GM21390 (cell line): Measurements from ENCODE around the gene ERC2.
"Not testable (repeated sequence)": the region's sequence is repeated elsewhere in the genome, so short reads cannot be mapped to it uniquely, and the experiment has no call there.

Experiments
- ATAC-seq: cut with Tn5 transposase; IDR thresholded peaks from one replicate; pipeline ENCODE4 v1.9.1; 2021; ENCODE audit not compliant: unreplicated experiment

ERC2 gene

GRCh38 chr3:56086355-56086754, 381.9 kb downstream of the ERC2 start:
- ATAC-seq: no peak

- no peak for ATAC-seq
Observed at GRCh38 chr3:56081246-56081645, 387.0 kb downstream of the ERC2 start.

GRCh38 chr3:56076746-56077145, 391.5 kb downstream of the ERC2 start:
- ATAC-seq: no peak

GRCh38 chr3:56075089-56075488, 393.2 kb downstream of the ERC2 start:
- ATAC-seq: no peak

GRCh38 chr3:56069766-56070165, 398.5 kb downstream of the ERC2 start:
- no peak for ATAC-seq

GRCh38 chr3:56066405-56066804, 401.9 kb downstream of the ERC2 start:
- ATAC-seq: not testable (repeated sequence)

- ATAC-seq: no peak
Observed at GRCh38 chr3:56064684-56065083, 403.6 kb downstream of the ERC2 start.

- no peak for ATAC-seq
Observed at GRCh38 chr3:56061279-56061626, 407.0 kb downstream of the ERC2 start.

- ATAC-seq: no peak
Observed at GRCh38 chr3:56060521-56061278, 407.6 kb downstream of the ERC2 start.

- ATAC-seq: no peak
Observed at GRCh38 chr3:56059731-56060130, 408.5 kb downstream of the ERC2 start.

GRCh38 chr3:56055951-56056350, 412.3 kb downstream of the ERC2 start:
- ATAC-seq: no peak

GRCh38 chr3:56055546-56055945, 412.7 kb downstream of the ERC2 start:
- no peak for ATAC-seq

GRCh38 chr3:56054844-56055243, 413.4 kb downstream of the ERC2 start:
- no peak for ATAC-seq

GRCh38 chr3:56053727-56054126, 414.5 kb downstream of the ERC2 start:
- ATAC-seq: no peak

GRCh38 chr3:56052188-56052587, 416.1 kb downstream of the ERC2 start:
- ATAC-seq: no peak

- ATAC-seq: no peak
Observed at GRCh38 chr3:56051052-56051451, 417.2 kb downstream of the ERC2 start.

GRCh38 chr3:56048946-56049345, 419.3 kb downstream of the ERC2 start:
- ATAC-seq: no peak

- ATAC-seq: no peak
Observed at GRCh38 chr3:56048331-56048730, 419.9 kb downstream of the ERC2 start.

- ATAC-seq: no peak
Observed at GRCh38 chr3:56042326-56042951, 425.8 kb downstream of the ERC2 start.

- no peak for ATAC-seq
Observed at GRCh38 chr3:56025326-56025725, 442.9 kb downstream of the ERC2 start.

- no peak for ATAC-seq
Observed at GRCh38 chr3:56023546-56023945, 444.7 kb downstream of the ERC2 start.

- ATAC-seq: no peak
Observed at GRCh38 chr3:56022619-56023018, 445.6 kb downstream of the ERC2 start.
